OCI-LY3 (cell line): Measurements from ENCODE around the gene PITX2.

Source experiments
- EZH2phosphoT487 ChIP-seq: fragments of 200-600 bp; shearing (Covaris generic); IDR thresholded peaks from 2 replicates; pipeline ENCODE4 v1.6.1; 2018; ENCODE audit warnings: antibody characterized with exemption, mixed run types, low read depth
- TF ChIP-seq, protein P1 (sequence below): fragments of 200-600, 300-600 bp; sonication (generic); IDR thresholded peaks from 2 replicates; pipeline ENCODE4 v1.5.1; 2014; ENCODE audit warnings: antibody characterized with exemption, low read length, low read depth

DNA sequence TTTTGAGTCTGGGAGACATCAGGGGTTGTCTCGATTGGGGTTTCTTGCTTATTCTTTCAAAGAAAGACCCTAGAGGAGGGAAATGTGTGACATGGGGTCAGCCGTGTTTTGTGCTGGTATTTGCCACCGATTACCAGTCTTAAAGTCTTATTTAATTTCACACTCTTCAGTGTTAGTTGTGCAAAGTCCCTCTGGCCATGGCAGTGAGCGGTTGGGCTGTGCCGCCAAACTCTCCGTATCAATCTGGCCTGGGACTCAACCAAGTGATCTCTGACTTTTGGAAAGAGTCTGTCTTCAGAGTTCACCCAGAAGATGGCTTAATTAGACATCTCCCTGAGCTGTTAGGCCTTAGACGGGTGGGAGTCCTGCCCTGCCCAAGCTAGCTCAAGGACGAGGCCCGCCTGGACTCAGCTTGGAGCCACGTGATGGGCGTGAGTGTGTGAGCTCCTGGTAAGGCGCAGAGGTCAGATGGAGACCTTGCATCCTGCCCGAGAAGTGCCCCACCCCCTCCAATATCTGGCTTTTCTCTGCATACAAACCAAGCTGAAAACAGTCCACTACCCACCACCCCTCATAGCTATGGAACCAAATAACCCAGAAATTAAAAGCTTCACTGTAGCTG is 3.8 kb upstream of the PITX2 start:
- TF ChIP-seq, protein P1, sequence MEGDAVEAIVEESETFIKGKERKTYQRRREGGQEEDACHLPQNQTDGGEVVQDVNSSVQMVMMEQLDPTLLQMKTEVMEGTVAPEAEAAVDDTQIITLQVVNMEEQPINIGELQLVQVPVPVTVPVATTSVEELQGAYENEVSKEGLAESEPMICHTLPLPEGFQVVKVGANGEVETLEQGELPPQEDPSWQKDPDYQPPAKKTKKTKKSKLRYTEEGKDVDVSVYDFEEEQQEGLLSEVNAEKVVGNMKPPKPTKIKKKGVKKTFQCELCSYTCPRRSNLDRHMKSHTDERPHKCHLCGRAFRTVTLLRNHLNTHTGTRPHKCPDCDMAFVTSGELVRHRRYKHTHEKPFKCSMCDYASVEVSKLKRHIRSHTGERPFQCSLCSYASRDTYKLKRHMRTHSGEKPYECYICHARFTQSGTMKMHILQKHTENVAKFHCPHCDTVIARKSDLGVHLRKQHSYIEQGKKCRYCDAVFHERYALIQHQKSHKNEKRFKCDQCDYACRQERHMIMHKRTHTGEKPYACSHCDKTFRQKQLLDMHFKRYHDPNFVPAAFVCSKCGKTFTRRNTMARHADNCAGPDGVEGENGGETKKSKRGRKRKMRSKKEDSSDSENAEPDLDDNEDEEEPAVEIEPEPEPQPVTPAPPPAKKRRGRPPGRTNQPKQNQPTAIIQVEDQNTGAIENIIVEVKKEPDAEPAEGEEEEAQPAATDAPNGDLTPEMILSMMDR = no peak
- no peak for TF ChIP-seq EZH2phosphoT487
